H1 (cell line): ENCODE data around the gene EPHA1. TPM values are rescaled to one million over a fixed set of nuclear protein-coding genes. Genes with fewer than 3 reads are reported as not detected.

Experiments used
- CTCF ChIP-seq, 3 experiments: IDR thresholded peaks; 1 replicate in 2 of 3; 2 replicates in 1 of 3; pipeline versions ENCODE4 v1.5.1 to v1.6.1; 2011; ENCODE audit warnings: low read length in 3 of 3, mild to moderate bottlenecking in 3 of 3, inconsistent platforms in 2 of 3, low read depth in 1 of 3, moderate library complexity in 1 of 3; ENCODE audit not compliant: insufficient read depth in 1 of 3; ENCODE audit errors: control extremely low read depth in 1 of 3
- polyA plus RNA-seq, 7 experiments: library from polyadenylated mRNA; depleted of rRNA in 3 of 7; stranded (reverse) in 5 of 7; unstranded in 2 of 7; fragments of >200 nt in 5 of 7; fragments of 200-250 nt in 2 of 7; gene quantifications; 1 replicate in 5 of 7; 2 replicates in 1 of 7; 4 replicates in 1 of 7; pipeline versions ENCODE4 v1.2.1 to v1.2.3, GENCODE V29; 2011 to 2013; ENCODE audit warnings: missing spikeins in 2 of 7, mixed read lengths in 2 of 7
- total RNA-seq: library from RNA; stranded (reverse); fragmentation: NEBNext Ultra II Directional; extraction: Animal tissue kit (Norgen Biotek cat#: 25700); gene quantifications from 2 replicates; pipeline ENCODE4 v1.2.1, GENCODE V29; 2021

Gene EPHA1
- total and polyA plus RNA-seq, 2 of the 8 experiments (the other 6 are each of a cell fraction or from before 2014, with no cell fraction given): 86.5 to 133 TPM

GRCh38 chr7:143399151-143399550, 9.5 kb downstream of the EPHA1 start (continued):
- TF ChIP-seq CTCF (IDR thresholded peaks at IDR 0.05; ENCODE audit: control extremely low read depth in 1 of 3, insufficient read depth in 1 of 3, low read depth in 1 of 3, low read length in 3 of 3): no peak
